ENCODE measurements around the gene MALT1.
A peak's percentile ranks its signal among the peaks of the same experiment; 100 is the strongest.

The MALT1 gene, protein sequence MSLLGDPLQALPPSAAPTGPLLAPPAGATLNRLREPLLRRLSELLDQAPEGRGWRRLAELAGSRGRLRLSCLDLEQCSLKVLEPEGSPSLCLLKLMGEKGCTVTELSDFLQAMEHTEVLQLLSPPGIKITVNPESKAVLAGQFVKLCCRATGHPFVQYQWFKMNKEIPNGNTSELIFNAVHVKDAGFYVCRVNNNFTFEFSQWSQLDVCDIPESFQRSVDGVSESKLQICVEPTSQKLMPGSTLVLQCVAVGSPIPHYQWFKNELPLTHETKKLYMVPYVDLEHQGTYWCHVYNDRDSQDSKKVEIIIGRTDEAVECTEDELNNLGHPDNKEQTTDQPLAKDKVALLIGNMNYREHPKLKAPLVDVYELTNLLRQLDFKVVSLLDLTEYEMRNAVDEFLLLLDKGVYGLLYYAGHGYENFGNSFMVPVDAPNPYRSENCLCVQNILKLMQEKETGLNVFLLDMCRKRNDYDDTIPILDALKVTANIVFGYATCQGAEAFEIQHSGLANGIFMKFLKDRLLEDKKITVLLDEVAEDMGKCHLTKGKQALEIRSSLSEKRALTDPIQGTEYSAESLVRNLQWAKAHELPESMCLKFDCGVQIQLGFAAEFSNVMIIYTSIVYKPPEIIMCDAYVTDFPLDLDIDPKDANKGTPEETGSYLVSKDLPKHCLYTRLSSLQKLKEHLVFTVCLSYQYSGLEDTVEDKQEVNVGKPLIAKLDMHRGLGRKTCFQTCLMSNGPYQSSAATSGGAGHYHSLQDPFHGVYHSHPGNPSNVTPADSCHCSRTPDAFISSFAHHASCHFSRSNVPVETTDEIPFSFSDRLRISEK

DNA sequence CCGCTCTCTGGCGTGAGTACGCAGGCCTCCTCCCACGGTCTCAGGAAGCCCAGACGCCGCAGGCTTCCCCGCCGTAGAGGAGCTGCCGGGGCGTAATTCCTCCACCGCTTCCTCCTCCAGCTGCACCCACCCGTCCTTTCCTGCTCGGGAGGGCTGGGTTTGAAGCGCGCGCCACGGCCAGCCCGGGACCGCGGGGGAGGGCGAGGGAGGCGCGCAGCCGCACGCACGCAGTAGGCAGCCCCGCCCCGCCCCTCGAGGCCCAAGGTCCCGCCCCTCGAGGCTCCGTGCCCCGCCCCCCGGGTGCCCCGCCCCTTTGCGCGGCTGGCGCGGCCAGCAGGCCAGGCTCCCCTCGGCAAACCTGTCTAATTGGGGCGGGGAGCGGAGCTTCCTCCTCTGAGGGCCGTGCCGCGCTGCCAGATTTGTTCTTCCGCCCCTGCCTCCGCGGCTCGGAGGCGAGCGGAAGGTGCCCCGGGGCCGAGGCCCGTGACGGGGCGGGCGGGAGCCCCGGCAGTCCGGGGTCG is at the start of gene MALT1:
MALT1 (plus strand) TSS at position 355 of the 521 bp plus-strand sequence. CDS start 179 bp downstream, outside the sequence.
- peaks cover 18% of the 10 kb centered on the region for H3K4me1 ChIP-seq (ENCODE audit: low read length)
- peak; percentile 96 for DNase-seq
- peak within 1 kb of the TSS; percentile 77 for H3K27ac ChIP-seq (ENCODE audit: low read length)

DNA sequence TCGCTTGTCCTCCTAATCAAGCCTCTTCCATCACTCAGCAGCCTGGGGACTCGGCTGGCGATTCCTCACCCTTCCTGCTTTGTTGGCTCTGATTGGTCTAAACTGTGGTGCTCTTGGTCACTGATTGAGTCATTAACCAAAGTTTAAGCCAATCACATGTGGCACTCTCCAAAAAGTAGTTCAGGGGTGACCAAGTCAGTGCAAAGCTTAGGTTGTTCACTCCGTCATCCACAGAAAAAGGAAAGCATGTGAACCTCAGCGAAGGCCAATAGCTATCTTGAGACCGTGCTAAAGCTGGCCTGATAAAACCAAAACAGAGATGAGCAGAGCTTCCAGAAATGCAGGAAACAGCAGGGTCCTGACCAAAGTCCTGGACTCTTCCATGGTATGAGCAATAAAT is 47.3 kb upstream of the MALT1 start:
- Histone ChIP-seq H3K79me2 (ENCODE audit: low read length) (no peaks in the 10 kb centered on the region), H4K20me1 (ENCODE audit: insufficient read depth, low read length) (no peaks in the 10 kb centered on the region), H3K9me2 (replicated peaks; ENCODE audit: insufficient read depth, low read length) (no peaks in the 10 kb centered on the region), H3K27ac (ENCODE audit: low read length) (no peak overlapping the region), H3K9ac (ENCODE audit: low read length) (no peak overlapping the region), H2AFZ (ENCODE audit: low read length) (no peak overlapping the region), H3K4me2 (ENCODE audit: low read depth, low read length) (no peak overlapping the region), H3K27me3 (replicated peaks; ENCODE audit: insufficient read depth, low read length) (no peaks in the 10 kb centered on the region), H3K4me1 (ENCODE audit: low read length) (no peaks in the 10 kb centered on the region), H3F3A (ENCODE audit: insufficient read depth, low read length) (no peaks in the 10 kb centered on the region), H3K36me3 (replicated peaks; ENCODE audit: insufficient read depth, low read length) (no peaks in the 10 kb centered on the region), H3K9me3 (replicated peaks; ENCODE audit: insufficient read depth, low read length) (no peaks in the 10 kb centered on the region), H3K4me3 (ENCODE audit: low read length) (no peak overlapping the region)
- no peak for DNase-seq
- TF ChIP-seq, protein P1, sequence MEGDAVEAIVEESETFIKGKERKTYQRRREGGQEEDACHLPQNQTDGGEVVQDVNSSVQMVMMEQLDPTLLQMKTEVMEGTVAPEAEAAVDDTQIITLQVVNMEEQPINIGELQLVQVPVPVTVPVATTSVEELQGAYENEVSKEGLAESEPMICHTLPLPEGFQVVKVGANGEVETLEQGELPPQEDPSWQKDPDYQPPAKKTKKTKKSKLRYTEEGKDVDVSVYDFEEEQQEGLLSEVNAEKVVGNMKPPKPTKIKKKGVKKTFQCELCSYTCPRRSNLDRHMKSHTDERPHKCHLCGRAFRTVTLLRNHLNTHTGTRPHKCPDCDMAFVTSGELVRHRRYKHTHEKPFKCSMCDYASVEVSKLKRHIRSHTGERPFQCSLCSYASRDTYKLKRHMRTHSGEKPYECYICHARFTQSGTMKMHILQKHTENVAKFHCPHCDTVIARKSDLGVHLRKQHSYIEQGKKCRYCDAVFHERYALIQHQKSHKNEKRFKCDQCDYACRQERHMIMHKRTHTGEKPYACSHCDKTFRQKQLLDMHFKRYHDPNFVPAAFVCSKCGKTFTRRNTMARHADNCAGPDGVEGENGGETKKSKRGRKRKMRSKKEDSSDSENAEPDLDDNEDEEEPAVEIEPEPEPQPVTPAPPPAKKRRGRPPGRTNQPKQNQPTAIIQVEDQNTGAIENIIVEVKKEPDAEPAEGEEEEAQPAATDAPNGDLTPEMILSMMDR (IDR thresholded peaks at IDR 0.05; ENCODE audit: low read length) = no peak
- TF ChIP-seq EZH2 (optimal IDR thresholded peaks at IDR 0.05; ENCODE audit: low read depth, low read length) (no peak), EZH2phosphoT487 (IDR thresholded peaks at IDR 0.05; ENCODE audit: low read length) (no peak)

More for the DNA sequence above, at the start of gene MALT1:
- no peaks in the 10 kb centered on the region for H3K9me3 ChIP-seq (replicated peaks; ENCODE audit: insufficient read depth, low read length)
- no peaks in the 10 kb centered on the region for H4K20me1 ChIP-seq (ENCODE audit: insufficient read depth, low read length)
- peak within 1 kb of the TSS; percentile 82 for H3K4me3 ChIP-seq (ENCODE audit: low read length)
- H3K9me2 ChIP-seq (replicated peaks; ENCODE audit: insufficient read depth, low read length) = no peaks in the 10 kb centered on the region
- peaks cover 7% of the 10 kb centered on the region for H3F3A ChIP-seq (ENCODE audit: insufficient read depth, low read length)
- H3K4me2 ChIP-seq (ENCODE audit: low read depth, low read length) = peak within 1 kb of the TSS; percentile 79
- TF ChIP-seq EZH2 (optimal IDR thresholded peaks at IDR 0.05; ENCODE audit: low read depth, low read length) (no peak), EZH2phosphoT487 (IDR thresholded peaks at IDR 0.05; ENCODE audit: low read length) (no peak)
- TF ChIP-seq, protein P1 (IDR thresholded peaks at IDR 0.05; ENCODE audit: low read length) = no peak
- H2AFZ ChIP-seq (ENCODE audit: low read length) = peak within 1 kb of the TSS; percentile 49
- H3K27me3 ChIP-seq (replicated peaks; ENCODE audit: insufficient read depth, low read length) = no peaks in the 10 kb centered on the region
- H3K79me2 ChIP-seq (ENCODE audit: low read length) = peaks cover 45% of the 10 kb centered on the region
- peak within 1 kb of the TSS; percentile 80 for H3K9ac ChIP-seq (ENCODE audit: low read length)
- no peaks in the 10 kb centered on the region; the same call in 1 of the 2 replicates for H3K36me3 ChIP-seq (replicated peaks; ENCODE audit: insufficient read depth, low read length)

DNA sequence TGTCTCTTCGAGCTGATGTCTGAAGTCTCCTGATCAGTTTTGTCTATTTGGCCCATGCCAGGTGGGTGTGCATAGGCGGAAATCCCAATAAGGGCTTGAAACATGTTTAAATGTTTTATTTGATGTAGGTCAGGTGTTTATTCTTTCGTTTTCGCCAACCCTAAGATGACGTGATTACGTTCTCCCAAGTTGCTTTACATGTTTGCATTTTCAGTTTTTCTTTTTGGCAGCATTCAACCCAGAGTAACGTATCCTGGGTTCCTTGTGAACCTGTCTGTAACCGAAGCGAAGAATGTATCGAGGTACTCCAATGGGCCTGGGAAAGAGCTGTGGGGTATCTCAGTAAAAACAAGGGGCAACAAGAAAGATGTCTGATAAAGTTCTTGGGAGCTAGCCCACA is 45.4 kb upstream of the MALT1 start:
- Histone ChIP-seq H3K27ac (ENCODE audit: low read length) (no peak overlapping the region), H3K9me3 (replicated peaks; ENCODE audit: insufficient read depth, low read length) (no peaks in the 10 kb centered on the region), H3K9me2 (replicated peaks; ENCODE audit: insufficient read depth, low read length) (no peaks in the 10 kb centered on the region), H3F3A (ENCODE audit: insufficient read depth, low read length) (no peaks in the 10 kb centered on the region), H3K79me2 (ENCODE audit: low read length) (no peaks in the 10 kb centered on the region), H3K4me1 (ENCODE audit: low read length) (no peaks in the 10 kb centered on the region), H3K4me2 (ENCODE audit: low read depth, low read length) (no peak overlapping the region), H3K36me3 (replicated peaks; ENCODE audit: insufficient read depth, low read length) (no peaks in the 10 kb centered on the region), H4K20me1 (ENCODE audit: insufficient read depth, low read length) (no peaks in the 10 kb centered on the region), H2AFZ (ENCODE audit: low read length) (no peak overlapping the region), H3K4me3 (ENCODE audit: low read length) (no peak overlapping the region), H3K27me3 (replicated peaks; ENCODE audit: insufficient read depth, low read length) (no peaks in the 10 kb centered on the region), H3K9ac (ENCODE audit: low read length) (no peak overlapping the region)
- DNase-seq = no peak
- TF ChIP-seq, protein P1 (IDR thresholded peaks at IDR 0.05; ENCODE audit: low read length) = no peak
- TF ChIP-seq EZH2phosphoT487 (IDR thresholded peaks at IDR 0.05; ENCODE audit: low read length) (no peak), EZH2 (optimal IDR thresholded peaks at IDR 0.05; ENCODE audit: low read depth, low read length) (no peak)
